Muscle of leg (tissue), 11 donors: ENCODE measurements around the gene RHOF. TPM values are rescaled to one million over a fixed set of nuclear protein-coding genes. Genes with fewer than 3 reads are reported as not detected.
A peak's percentile ranks its signal among the peaks of the same experiment; 100 is the strongest.
"Not testable (repeated sequence)": the region's sequence is repeated elsewhere in the genome, so short reads cannot be mapped to it uniquely, and the experiment has no call there.

Source experiments
- DNase-seq: peaks from one replicate; pipeline ENCODE4 v3.0.0; 2013
- H3K27ac ChIP-seq: one replicate; pipeline ENCODE4 v1.5.1; 2013; ENCODE audit warnings: mild to moderate bottlenecking, low read length, control low read depth
- H3K27me3 ChIP-seq: one replicate; pipeline ENCODE4 v1.6.1; 2013; ENCODE audit warnings: low read length; ENCODE audit not compliant: control insufficient read depth, insufficient read depth
- H3K36me3 ChIP-seq: one replicate; pipeline ENCODE4 v1.6.1; 2013; ENCODE audit warnings: low read length; ENCODE audit not compliant: control insufficient read depth, insufficient read depth
- H3K4me1 ChIP-seq: one replicate; pipeline ENCODE4 v1.6.1; 2013; ENCODE audit warnings: low read length; ENCODE audit not compliant: control insufficient read depth, insufficient read depth
- H3K4me3 ChIP-seq: one replicate; pipeline ENCODE4 v1.5.1; 2013; ENCODE audit warnings: low read length, control low read depth
- H3K9me3 ChIP-seq: replicated peaks from 2 replicates; pipeline ENCODE4 v1.6.1; 2013; ENCODE audit warnings: low read depth, low read length; ENCODE audit not compliant: control insufficient read depth
- WGBS: methylation state at CpG from one replicate; pipeline ENCODE4 v1.1.5; 2013; ENCODE audit warnings: missing lambda C conversion rate; ENCODE audit not compliant: insufficient coverage; 5-methylcytosine and 5-hydroxymethylcytosine counted together
- polyA plus RNA-seq, 8 donors: library from polyadenylated mRNA; unstranded; fragments of 120-200 nt; gene quantifications; one replicate each; pipeline versions ENCODE4 v1.2.1 to v1.2.3, GENCODE V29; 2013; ENCODE audit warnings: inconsistent platforms in 1 of 8, low replicate concordance in 1 of 8; ENCODE audit not compliant: insufficient read length in 8 of 8, insufficient read depth in 1 of 8
- total RNA-seq: library from RNA; stranded (reverse); fragments of 120-200 nt; gene quantifications from one replicate; pipeline ENCODE4 v1.2.4, GENCODE V29; 2013

Gene RHOF
- total and polyA plus RNA-seq, 9 donors: 1.2 to 3.5 (median 2.1) TPM

GRCh38 chr12:121748218-121748570, 45.3 kb downstream of the RHOF start:
- Histone ChIP-seq H3K9me3 (no peaks in the 10 kb centered on the region), H3K4me1 (no peaks in the 10 kb centered on the region), H3K27me3 (no peaks in the 10 kb centered on the region), H3K27ac (peak overlapping the region; percentile 8), H3K36me3 (peaks cover 47% of the 10 kb centered on the region), H3K4me3 (no peak overlapping the region)
- no peak for DNase-seq
- no CpG with 5 or more reads among the region's 13 CpGs for WGBS

DNA sequence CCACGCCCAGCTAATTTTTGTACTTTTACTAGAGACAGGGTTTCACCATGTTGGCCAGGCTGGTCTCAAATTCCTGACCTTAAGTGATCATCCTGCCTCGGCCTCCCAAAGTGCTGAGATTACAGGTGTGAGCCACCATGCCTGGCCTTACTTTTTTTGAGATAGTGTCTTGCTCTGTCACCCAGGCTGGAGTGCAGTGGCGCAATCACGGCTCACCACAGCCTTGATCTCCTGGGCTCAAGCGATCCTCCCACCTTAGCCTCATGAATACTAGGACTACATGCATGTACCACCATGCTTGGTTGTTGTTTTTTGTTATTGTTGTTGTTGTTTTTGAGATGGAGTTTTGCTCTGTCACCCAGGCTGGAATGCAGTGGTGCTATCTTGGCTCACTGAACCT, 47.9 kb downstream of the RHOF start:
- H3K4me3 ChIP-seq, H3K9me3 ChIP-seq, H3K4me1 ChIP-seq, H3K27me3 ChIP-seq, H3K27ac ChIP-seq, DNase-seq: not testable (repeated sequence)
- 100% methylated on average over 2 of the region's 5 CpGs for WGBS
- H3K36me3 ChIP-seq: peaks cover 32% of the 10 kb centered on the region

GRCh38 chr12:121741743-121742142, 51.7 kb downstream of the RHOF start:
- Histone ChIP-seq H3K27ac (no peak overlapping the region), H3K4me1 (no peaks in the 10 kb centered on the region), H3K36me3 (peaks cover 17% of the 10 kb centered on the region), H3K27me3 (no peaks in the 10 kb centered on the region), H3K4me3 (no peak overlapping the region), H3K9me3 (no peaks in the 10 kb centered on the region)
- WGBS: 88% methylated on average over 4 of the region's 6 CpGs
- no peak for DNase-seq

- no peak overlapping the region for H3K4me3 ChIP-seq
- no peaks in the 10 kb centered on the region for H3K9me3 ChIP-seq
- no peak for DNase-seq
- no peaks in the 10 kb centered on the region for H3K4me1 ChIP-seq
- peaks cover 17% of the 10 kb centered on the region for H3K36me3 ChIP-seq
- no peak overlapping the region for H3K27ac ChIP-seq
- WGBS: no CpG with 5 or more reads among the region's 4 CpGs
- H3K27me3 ChIP-seq: no peaks in the 10 kb centered on the region
Measured at GRCh38 chr12:121740847-121741246, 52.6 kb downstream of the RHOF start.

GRCh38 chr12:121738340-121738858, 55.1 kb downstream of the RHOF start:
- Histone ChIP-seq H3K4me3 (no peak overlapping the region), H3K27me3 (no peaks in the 10 kb centered on the region), H3K9me3 (no peaks in the 10 kb centered on the region), H3K36me3 (peaks cover 3% of the 10 kb centered on the region), H3K4me1 (no peaks in the 10 kb centered on the region), H3K27ac (no peak overlapping the region)
- 89% methylated on average over 6 of the region's 9 CpGs for WGBS
- DNase-seq: no peak

DNA sequence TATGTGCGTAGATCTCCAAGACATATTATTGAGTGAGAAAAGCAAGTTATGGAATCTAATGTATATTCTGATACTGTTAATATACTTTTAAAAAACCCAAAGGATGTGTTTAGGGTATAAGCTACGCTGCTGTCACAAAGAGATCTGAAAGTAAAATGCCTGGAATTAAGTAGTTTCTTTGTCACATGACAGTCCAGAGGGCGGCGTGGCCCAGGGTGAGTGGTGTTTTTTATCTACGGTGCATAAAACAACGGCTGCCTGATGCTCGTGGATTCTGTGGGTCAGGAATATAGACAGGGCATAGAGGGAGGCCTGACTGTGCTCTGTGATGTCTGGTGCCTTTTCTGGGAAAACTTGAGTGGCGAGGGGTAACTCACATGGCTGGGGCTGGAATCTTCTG, 59.6 kb downstream of the RHOF start:
- no peaks in the 10 kb centered on the region for H3K4me1 ChIP-seq
- H3K9me3 ChIP-seq: no peaks in the 10 kb centered on the region
- H3K27ac ChIP-seq: no peak overlapping the region
- WGBS: 88% methylated on average over 6 of the region's 8 CpGs
- no peak for DNase-seq
- H3K27me3 ChIP-seq: no peaks in the 10 kb centered on the region
- H3K4me3 ChIP-seq: no peak overlapping the region
- H3K36me3 ChIP-seq: peaks cover 3% of the 10 kb centered on the region

- H3K27ac ChIP-seq: no peak overlapping the region
- no peak for DNase-seq
- H3K9me3 ChIP-seq: no peaks in the 10 kb centered on the region
- H3K4me1 ChIP-seq: no peaks in the 10 kb centered on the region
- H3K36me3 ChIP-seq: no peaks in the 10 kb centered on the region
- WGBS: no CpG with 5 or more reads among the region's 7 CpGs
- H3K27me3 ChIP-seq: no peaks in the 10 kb centered on the region
- H3K4me3 ChIP-seq: no peak overlapping the region
Measured at GRCh38 chr12:121731473-121731872, 62.0 kb downstream of the RHOF start.

DNA sequence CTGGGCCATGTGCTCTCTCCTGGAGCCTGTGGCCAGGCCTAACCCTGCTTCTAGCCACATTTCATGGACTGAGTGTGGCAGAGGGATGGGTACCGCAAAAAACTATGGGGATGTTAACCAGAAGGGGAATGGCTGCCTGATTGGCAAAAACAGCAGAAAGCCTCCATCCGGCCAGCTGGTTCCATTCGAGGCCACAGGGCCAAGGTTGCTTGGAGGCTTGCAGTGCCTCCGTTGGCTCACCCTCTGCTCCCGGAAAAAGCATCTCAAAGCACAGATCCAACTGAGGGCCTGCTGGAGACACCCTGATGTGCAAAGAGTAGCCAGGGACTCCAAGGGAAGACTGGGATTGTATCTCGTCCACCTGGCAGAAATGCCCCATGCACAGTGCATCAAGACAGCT, 64.5 kb downstream of the RHOF start:
- no peaks in the 10 kb centered on the region for H3K9me3 ChIP-seq
- no peak overlapping the region for H3K27ac ChIP-seq
- H3K4me3 ChIP-seq: no peak overlapping the region
- peaks cover 7% of the 10 kb centered on the region for H3K36me3 ChIP-seq
- H3K27me3 ChIP-seq: no peaks in the 10 kb centered on the region
- no peak for DNase-seq
- H3K4me1 ChIP-seq: no peaks in the 10 kb centered on the region
- WGBS: 73% methylated on average over 6 of the region's 6 CpGs

Other genes starting within 250 kb of the RHOF start
- 15.3 TPM for gene KDM2B, start 212.7 kb downstream of the RHOF start, total RNA-seq
- gene KDM2B, start 212.7 kb downstream of the RHOF start, polyA plus RNA-seq: 10 to 100 TPM; 19.8 to 27.3 (median 23.3) TPM
- gene ORAI1, start 167.2 kb downstream of the RHOF start, total RNA-seq: 12.2 TPM
- gene ORAI1, start 167.2 kb downstream of the RHOF start, polyA plus RNA-seq: 10 to 100 TPM; 24.5 to 46.8 (median 41.4) TPM
- gene MORN3, start 124.0 kb downstream of the RHOF start, total RNA-seq: 0.13 TPM
- gene MORN3, start 124.0 kb downstream of the RHOF start, polyA plus RNA-seq: under 1 TPM; 0.16 to 0.96 (median 0.23) TPM
- gene TMEM120B, start 80.9 kb downstream of the RHOF start, total RNA-seq: 10.2 TPM
- gene TMEM120B, start 80.9 kb downstream of the RHOF start, polyA plus RNA-seq: 10 to 100 TPM; 13.1 to 28.1 (median 17.5) TPM
- 3.6 TPM for gene SETD1B, start 10.3 kb upstream of the RHOF start, total RNA-seq
- gene SETD1B, start 10.3 kb upstream of the RHOF start, polyA plus RNA-seq: 10 to 100 TPM in 5 of 8 donors, 1 to 10 TPM in 3; 6.6 to 13.4 (median 10.3) TPM
- 0.04 TPM for gene HPD, start 65.2 kb upstream of the RHOF start, total RNA-seq
- under 1 TPM in 4 of 8 donors, not detected in 4; 0.09 to 0.15 (median 0.12) TPM for gene HPD, start 65.2 kb upstream of the RHOF start, polyA plus RNA-seq
- 50.9 TPM for gene PSMD9, start 95.1 kb upstream of the RHOF start, total RNA-seq
- gene PSMD9, start 95.1 kb upstream of the RHOF start, polyA plus RNA-seq: 10 to 100 TPM; 42.9 to 55.9 (median 47.6) TPM
- 1.7 TPM for gene CFAP251, start 124.9 kb upstream of the RHOF start, total RNA-seq
- gene CFAP251, start 124.9 kb upstream of the RHOF start, polyA plus RNA-seq: 1 to 10 TPM in 4 of 8 donors, under 1 TPM in 4; 0.74 to 2.1 (median 1.1) TPM
- gene BCL7A, start 228.2 kb upstream of the RHOF start, total RNA-seq: 7.8 TPM
- 10 to 100 TPM; 11.0 to 20.2 (median 16.5) TPM for gene BCL7A, start 228.2 kb upstream of the RHOF start, polyA plus RNA-seq